ENCODE measurements around the gene ARMC5.
"Not testable (repeated sequence)": the region's sequence is repeated elsewhere in the genome, so short reads cannot be mapped to it uniquely, and the experiment has no call there.

The ARMC5 gene

GRCh38 chr16:31493506-31494125 is 34.3 kb downstream of the ARMC5 start:
- in situ Hi-C loops (cut with MboI; ENCODE audit: low sequenced_read_pairs) = no loop called here

GRCh38 chr16:31496670-31497069 is 37.4 kb downstream of the ARMC5 start:
- in situ Hi-C loops (cut with MboI; ENCODE audit: low sequenced_read_pairs) = no loop called here

GRCh38 chr16:31498493-31498892 is 39.2 kb downstream of the ARMC5 start:
- in situ Hi-C loops (cut with MboI; ENCODE audit: low sequenced_read_pairs) = no loop called here

GRCh38 chr16:31499928-31500327 is 40.6 kb downstream of the ARMC5 start:
- in situ Hi-C loops (cut with MboI; ENCODE audit: low sequenced_read_pairs) = no loop called here

GRCh38 chr16:31501226-31501965 is 42.1 kb downstream of the ARMC5 start:
- in situ Hi-C loops (cut with MboI; ENCODE audit: low sequenced_read_pairs) = no loop called here

- in situ Hi-C loops (cut with MboI; ENCODE audit: low sequenced_read_pairs) = no loop called here
Measured at GRCh38 chr16:31501966-31502348, 42.7 kb downstream of the ARMC5 start.

GRCh38 chr16:31502981-31503380 is 43.7 kb downstream of the ARMC5 start:
- in situ Hi-C loops (cut with MboI; ENCODE audit: low sequenced_read_pairs) = no loop called here

GRCh38 chr16:31503555-31503954 is 44.3 kb downstream of the ARMC5 start:
- in situ Hi-C loops (cut with MboI; ENCODE audit: low sequenced_read_pairs) = not testable (repeated sequence)

- in situ Hi-C loops (cut with MboI; ENCODE audit: low sequenced_read_pairs) = no loop called here
Measured at GRCh38 chr16:31504159-31504558, 44.9 kb downstream of the ARMC5 start.

GRCh38 chr16:31505483-31505882 is 46.2 kb downstream of the ARMC5 start:
- in situ Hi-C loops (cut with MboI; ENCODE audit: low sequenced_read_pairs) = no loop called here

- in situ Hi-C loops (cut with MboI; ENCODE audit: low sequenced_read_pairs) = no loop called here
Measured at GRCh38 chr16:31507617-31507928, 48.3 kb downstream of the ARMC5 start.

- in situ Hi-C loops (cut with MboI; ENCODE audit: low sequenced_read_pairs) = no loop called here
Measured at GRCh38 chr16:31507929-31508705, 48.8 kb downstream of the ARMC5 start, which contains the start of gene RUSF1. TSS of gene RUSF1 (minus strand) at chr16:31508391. CDS start at chr16:31508373, 18 bp downstream.

- in situ Hi-C loops (cut with MboI; ENCODE audit: low sequenced_read_pairs) = no loop called here
Measured at GRCh38 chr16:31508706-31509195, 49.5 kb downstream of the ARMC5 start.

GRCh38 chr16:31513126-31513525 is 53.8 kb downstream of the ARMC5 start:
- in situ Hi-C loops (cut with MboI; ENCODE audit: low sequenced_read_pairs) = no loop called here

- in situ Hi-C loops (cut with MboI; ENCODE audit: low sequenced_read_pairs) = no loop called here
Measured at GRCh38 chr16:31513884-31514283, 54.6 kb downstream of the ARMC5 start.

Measured in hTERT RPE-1 (cell line).